Stimulated activated CD8-positive, alpha-beta memory T cell treated with anti-CD3 and anti-CD28 coated beads, Interleukin-12 subunit alpha, Interleukin-12 subunit beta, amount 100 ng/mL, for 24 hours (primary cell): ENCODE measurements around the gene HS3ST3A1.

Source experiments
- DNase-seq: peaks from one replicate; pipeline ENCODE4 v3.0.0-alpha.2; 2020; ENCODE audit errors: extremely low read depth

HS3ST3A1 gene

GRCh38 chr17:13601776-13602551, at the start of gene HS3ST3A1:
HS3ST3A1 (minus strand) TSS chr17:13601929; CDS start chr17:13601129, 800 bp downstream.
- DNase-seq: no peak

GRCh38 chr17:13650096-13650675, 48.5 kb upstream of the HS3ST3A1 start:
- DNase-seq: no peak

GRCh38 chr17:13647543-13648021, 45.9 kb upstream of the HS3ST3A1 start:
- no peak for DNase-seq

- no peak for DNase-seq
These were observed 45.3 kb upstream of the HS3ST3A1 start for GRCh38 chr17:13646969-13647542.

GRCh38 chr17:13646411-13646810, 44.7 kb upstream of the HS3ST3A1 start:
- no peak for DNase-seq

- no peak for DNase-seq
These were observed 41.5 kb upstream of the HS3ST3A1 start for GRCh38 chr17:13643180-13643579.

- DNase-seq: no peak
These were observed 40.5 kb upstream of the HS3ST3A1 start for GRCh38 chr17:13642188-13642587.

GRCh38 chr17:13640551-13640950, 38.8 kb upstream of the HS3ST3A1 start:
- DNase-seq: no peak

- no peak for DNase-seq
These were observed 37.2 kb upstream of the HS3ST3A1 start for GRCh38 chr17:13638855-13639458.

GRCh38 chr17:13636951-13637350, 35.2 kb upstream of the HS3ST3A1 start:
- no peak for DNase-seq

GRCh38 chr17:13635951-13636350, 34.2 kb upstream of the HS3ST3A1 start:
- no peak for DNase-seq

- no peak for DNase-seq
These were observed 32.3 kb upstream of the HS3ST3A1 start for GRCh38 chr17:13634021-13634420.

- no peak for DNase-seq
These were observed 29.8 kb upstream of the HS3ST3A1 start for GRCh38 chr17:13631529-13631928.

GRCh38 chr17:13626703-13627102, 25.0 kb upstream of the HS3ST3A1 start:
- no peak for DNase-seq

GRCh38 chr17:13619462-13619861, 17.7 kb upstream of the HS3ST3A1 start:
- no peak for DNase-seq

- DNase-seq: no peak
These were observed 14.3 kb upstream of the HS3ST3A1 start for GRCh38 chr17:13616031-13616430.

GRCh38 chr17:13609941-13610340, 8.2 kb upstream of the HS3ST3A1 start:
- DNase-seq: no peak

GRCh38 chr17:13601322-13601775, 380 bp downstream of the HS3ST3A1 start:
- DNase-seq: no peak

- DNase-seq: no peak
These were observed 1.0 kb downstream of the HS3ST3A1 start for GRCh38 chr17:13600475-13601321.

GRCh38 chr17:13599864-13600263, 1.9 kb downstream of the HS3ST3A1 start:
- no peak for DNase-seq

- DNase-seq: no peak
These were observed 2.6 kb downstream of the HS3ST3A1 start for GRCh38 chr17:13599168-13599577.
